Activated CD4-positive, CD25-positive, alpha-beta regulatory T cell (primary cell): Measurements from ENCODE around the gene ZBTB42.

Experiments
- DNase-seq, 4 experiments: peaks; one replicate each; lab custom pipeline; 2025; lab: John Stamatoyannopoulos, UW

The ZBTB42 gene

GRCh38 chr14:104843442-104844305, 42.8 kb downstream of the ZBTB42 start:
- no peak for DNase-seq

- no peak for DNase-seq
Observed at GRCh38 chr14:104844306-104845032, 43.6 kb downstream of the ZBTB42 start.

GRCh38 chr14:104845033-104845666, 44.2 kb downstream of the ZBTB42 start:
- DNase-seq: no peak

GRCh38 chr14:104845834-104846441, 45.0 kb downstream of the ZBTB42 start:
- no peak for DNase-seq

- no peak for DNase-seq
Observed at GRCh38 chr14:104852280-104852663, 51.4 kb downstream of the ZBTB42 start.
